GM12878 (cell line): ENCODE results near the gene HOXC12. TPM values are rescaled to one million over a fixed set of nuclear protein-coding genes. Genes with fewer than 3 reads are reported as not detected.
A peak's percentile ranks its signal among the peaks of the same experiment; 100 is the strongest.

ENCODE experiments used
- ATF3 ChIP-seq: IDR thresholded peaks from 2 replicates; pipeline ENCODE4 v1.6.1; 2011; ENCODE audit warnings: low read depth, mild to moderate bottlenecking, low read length, moderate library complexity, borderline replicate concordance; ENCODE audit errors: extremely low read depth
- BRCA1 ChIP-seq: IDR thresholded peaks from 2 replicates; pipeline ENCODE4 v1.6.1; 2011; ENCODE audit warnings: low read depth, low read length, improper control_type of control experiment
- CHD1 ChIP-seq: IDR thresholded peaks from 2 replicates; pipeline ENCODE4 v1.6.1; 2012; ENCODE audit warnings: low read depth, low read length, improper control_type of control experiment
- DPF2 ChIP-seq: fragments of 450-650 bp; IDR thresholded peaks from 2 replicates; pipeline ENCODE4 v1.6.1; 2017; ENCODE audit warnings: mild to moderate bottlenecking
- EGR1 ChIP-seq, 2 experiments: IDR thresholded peaks; 1 replicate in 1 of 2; 2 replicates in 1 of 2; pipeline ENCODE4 v1.6.1; 2011 to 2012; ENCODE audit warnings: low read depth in 2 of 2, low read length in 2 of 2, borderline replicate concordance in 1 of 2, mild to moderate bottlenecking in 1 of 2, moderate library complexity in 1 of 2
- ELK1 ChIP-seq: IDR thresholded peaks from 2 replicates; pipeline ENCODE4 v1.6.1; 2012; ENCODE audit warnings: low read depth, low read length, improper control_type of control experiment
- FOXK2 ChIP-seq: fragments of 450-650 bp; IDR thresholded peaks from 2 replicates; pipeline ENCODE4 v1.6.1; 2017; ENCODE audit warnings: mild to moderate bottlenecking, moderate library complexity
- HDAC2 ChIP-seq: fragments of 200-600 bp; sonication (generic); IDR thresholded peaks from 2 replicates; pipeline ENCODE4 v1.6.1; 2017
- IKZF1 ChIP-seq: fragments of 450-650 bp; conservative IDR thresholded peaks from 2 replicates; pipeline ENCODE4 v1.6.1; 2017; ENCODE audit warnings: antibody characterized with exemption, mild to moderate bottlenecking
- IRF4 ChIP-seq: IDR thresholded peaks from 2 replicates; pipeline ENCODE4 v1.6.1; 2011; ENCODE audit warnings: low read depth, low read length
- JUNB ChIP-seq: IDR thresholded peaks from 2 replicates; pipeline ENCODE4 v1.6.1; 2016; ENCODE audit warnings: antibody characterized with exemption, mild to moderate bottlenecking
- JUND ChIP-seq: IDR thresholded peaks from 2 replicates; pipeline ENCODE4 v1.6.1; 2012; ENCODE audit warnings: low read depth, mild to moderate bottlenecking, low read length, improper control_type of control experiment, moderate library complexity
- KDM1A ChIP-seq: fragments of 200-600 bp; sonication (generic); IDR thresholded peaks from 2 replicates; pipeline ENCODE4 v1.6.1; 2016; ENCODE audit warnings: borderline replicate concordance
- MAX ChIP-seq: IDR thresholded peaks from 2 replicates; pipeline ENCODE4 v1.6.1; 2012; ENCODE audit warnings: low read depth, low read length, improper control_type of control experiment
- MYB ChIP-seq: fragments of 150-350 bp; IDR thresholded peaks from 2 replicates; pipeline ENCODE4 v1.6.1; 2014; ENCODE audit warnings: mild to moderate bottlenecking, low read depth, low read length, borderline replicate concordance
- NFIC ChIP-seq: IDR thresholded peaks from 2 replicates; pipeline ENCODE4 v1.6.1; 2012; ENCODE audit warnings: low read depth, mild to moderate bottlenecking, inconsistent platforms, low read length, moderate library complexity
- NFYA ChIP-seq: IDR thresholded peaks from 2 replicates; pipeline ENCODE4 v1.6.1; 2011; ENCODE audit warnings: low read depth, mild to moderate bottlenecking, low read length, improper control_type of control experiment, borderline replicate concordance
- NFYB ChIP-seq: IDR thresholded peaks from 2 replicates; pipeline ENCODE4 v1.6.1; 2011; ENCODE audit warnings: low read depth, mild to moderate bottlenecking, low read length, improper control_type of control experiment, moderate library complexity; ENCODE audit not compliant: insufficient read depth
- NR2C1 ChIP-seq: fragments of 450-650 bp; IDR thresholded peaks from 2 replicates; pipeline ENCODE4 v1.6.1; 2017; ENCODE audit warnings: antibody characterized with exemption, mild to moderate bottlenecking, moderate library complexity
- POLR2AphosphoS2 ChIP-seq: IDR thresholded peaks from 2 replicates; pipeline ENCODE4 v1.6.1; 2011; ENCODE audit warnings: low read depth, mild to moderate bottlenecking, low read length, improper control_type of control experiment, moderate library complexity
- RELB ChIP-seq: fragments of 450-650 bp; IDR thresholded peaks from 2 replicates; pipeline ENCODE4 v1.6.1; 2017; ENCODE audit warnings: low read depth, mild to moderate bottlenecking, moderate library complexity
- SIN3A ChIP-seq: IDR thresholded peaks from 2 replicates; pipeline ENCODE4 v1.6.1; 2012; ENCODE audit warnings: low read depth, low read length, improper control_type of control experiment
- SREBF1 ChIP-seq: IDR thresholded peaks from 2 replicates; pipeline ENCODE4 v1.6.1; 2012; ENCODE audit warnings: mild to moderate bottlenecking, low read length
- SREBF2 ChIP-seq: IDR thresholded peaks from 2 replicates; pipeline ENCODE4 v1.6.1; 2012; ENCODE audit warnings: mild to moderate bottlenecking, low read length
- STAT1 ChIP-seq: fragments of 450-650 bp; conservative IDR thresholded peaks from 2 replicates; pipeline ENCODE4 v1.6.1; 2014; ENCODE audit warnings: antibody characterized with exemption, mild to moderate bottlenecking
- SUPT20H ChIP-seq: IDR thresholded peaks from 2 replicates; pipeline ENCODE4 v1.6.1; 2011; ENCODE audit warnings: low read depth, mild to moderate bottlenecking, low read length, moderate library complexity, borderline replicate concordance; ENCODE audit not compliant: control insufficient read depth
- TCF3 ChIP-seq: IDR thresholded peaks from 2 replicates; pipeline ENCODE4 v1.6.1; 2012; ENCODE audit warnings: low read depth, mild to moderate bottlenecking, low read length, borderline replicate concordance; ENCODE audit not compliant: insufficient read depth
- TCF7 ChIP-seq: IDR thresholded peaks from 2 replicates; pipeline ENCODE4 v1.6.1; 2014; ENCODE audit warnings: antibody characterized with exemption, borderline replicate concordance
- ZBED1 ChIP-seq: IDR thresholded peaks from 2 replicates; pipeline ENCODE4 v1.6.1; 2016; ENCODE audit warnings: borderline replicate concordance
- ZNF207 ChIP-seq: fragments of 450-650 bp; IDR thresholded peaks from 2 replicates; pipeline ENCODE4 v1.6.1; 2014; ENCODE audit warnings: antibody characterized with exemption, mild to moderate bottlenecking, borderline replicate concordance
- ZZZ3 ChIP-seq: IDR thresholded peaks from 2 replicates; pipeline ENCODE4 v1.6.1; 2011; ENCODE audit warnings: low read depth; ENCODE audit not compliant: control insufficient read depth, insufficient read length
- polyA plus RNA-seq, 11 experiments: library from polyadenylated mRNA; depleted of rRNA in 4 of 11; unstranded in 6 of 11; stranded (reverse) in 5 of 11; fragments of >200 nt; fragmentation: Nextera tagmentation in 4 of 11; fragmentation: Illumina TruSeq in 1 of 11; extraction: Ambion mirVana in 4 of 11; extraction: Trizol in 1 of 11; gene quantifications; 1 replicate in 1 of 11; 2 replicates in 10 of 11; pipeline versions ENCODE4 v1.2.1 to v1.2.3, GENCODE V29; 2011 to 2016; ENCODE audit warnings: inconsistent platforms in 2 of 11, missing spikeins in 2 of 11, low read depth in 1 of 11
- total RNA-seq, 4 experiments: library from RNA; depleted of rRNA in 3 of 4; stranded (reverse); fragments of >200 nt in 3 of 4; fragmentation: Illumina TruSeq in 1 of 4; extraction: Trizol in 1 of 4; gene quantifications; 2 replicates each; pipeline versions ENCODE4 v1.2.1 to v1.2.3, GENCODE V29; 2013 to 2021

The HOXC12 gene
- total and polyA plus RNA-seq, 10 of the 15 experiments (the other 5 are each of a cell fraction or from before 2014, with no cell fraction given): not detected

GRCh38 chr12:54005853-54006558 lies 51.3 kb downstream of the HOXC12 start (continued):
- TF ChIP-seq ATF3 (no peak), ZBED1 (no peak), KDM1A (no peak), SREBF1 (no peak), SIN3A (no peak), RELB (0 out of 2 replicates have a peak, but pooled peaks have one; percentile 23), MAX (no peak), NFYA (no peak), TCF7 (no peak), POLR2AphosphoS2 (no peak), SUPT20H (no peak), STAT1 (no peak), ELK1 (no peak), ZNF207 (no peak; the same call in 1 of the 2 replicates), ZZZ3 (no peak), NR2C1 (no peak), MYB (no peak), IKZF1 (peak; percentile 51), JUNB (no peak), NFYB (no peak), TCF3 (no peak), BRCA1 (no peak), FOXK2 (no peak), JUND (no peak), NFIC (no peak), SREBF2 (no peak), CHD1 (no peak), IRF4 (no peak), HDAC2 (no peak), DPF2 (peak; percentile 68; the same call in 1 of the 2 replicates), EGR1 (IDR thresholded peaks at IDR 0.05; ENCODE audit: borderline replicate concordance in 1 of 2, low read depth in 2 of 2, low read length in 2 of 2) (no peak)
